HG02840 (cell line): ENCODE data around the gene CAMKK2.
"Not testable (repeated sequence)": the region's sequence is repeated elsewhere in the genome, so short reads cannot be mapped to it uniquely, and the experiment has no call there.

ENCODE experiments used
- ATAC-seq: cut with Tn5 transposase; IDR thresholded peaks from one replicate; pipeline ENCODE4 v1.9.1; 2021; ENCODE audit warnings: mild to moderate bottlenecking, moderate library complexity, moderate number of reproducible peaks; ENCODE audit not compliant: unreplicated experiment, low FRiP score

Gene CAMKK2

GRCh38 chr12:121296618-121297434 is at the start of gene CAMKK2:
CAMKK2 (minus strand) TSS chr12:121296709; CDS start chr12:121274526, 22,183 bp downstream.
- peak; percentile 73 for ATAC-seq

- ATAC-seq, result no peak
Measured at GRCh38 chr12:121345151-121345815, 48.8 kb upstream of the CAMKK2 start.

- ATAC-seq, result no peak
Measured at GRCh38 chr12:121344506-121344905, 48.0 kb upstream of the CAMKK2 start.

GRCh38 chr12:121337416-121337815 is 40.9 kb upstream of the CAMKK2 start:
- no peak for ATAC-seq

GRCh38 chr12:121334513-121335343 is 38.2 kb upstream of the CAMKK2 start:
- ATAC-seq, result no peak

GRCh38 chr12:121333747-121334146 is 37.2 kb upstream of the CAMKK2 start:
- no peak for ATAC-seq

GRCh38 chr12:121331248-121331647 is 34.7 kb upstream of the CAMKK2 start:
- ATAC-seq, result no peak

- no peak for ATAC-seq
Measured at GRCh38 chr12:121330692-121331091, 34.2 kb upstream of the CAMKK2 start.

GRCh38 chr12:121330195-121330594 is 33.7 kb upstream of the CAMKK2 start:
- no peak for ATAC-seq

GRCh38 chr12:121328620-121329019 is 32.1 kb upstream of the CAMKK2 start:
- ATAC-seq, result no peak

GRCh38 chr12:121326996-121327674 is 30.6 kb upstream of the CAMKK2 start:
- ATAC-seq, result no peak

- no peak for ATAC-seq
Measured at GRCh38 chr12:121325922-121326396, 29.4 kb upstream of the CAMKK2 start.

GRCh38 chr12:121323908-121324307 is 27.4 kb upstream of the CAMKK2 start:
- ATAC-seq, result no peak

GRCh38 chr12:121318121-121318520 is 21.6 kb upstream of the CAMKK2 start:
- ATAC-seq, result no peak

- no peak for ATAC-seq
Measured at GRCh38 chr12:121314431-121314830, 17.9 kb upstream of the CAMKK2 start.

GRCh38 chr12:121310231-121310630 is 13.7 kb upstream of the CAMKK2 start:
- ATAC-seq, result not testable (repeated sequence)

- ATAC-seq, result not testable (repeated sequence)
Measured at GRCh38 chr12:121307397-121307796, 10.9 kb upstream of the CAMKK2 start.

- ATAC-seq, result no peak
Measured at GRCh38 chr12:121304306-121304705, 7.8 kb upstream of the CAMKK2 start.

GRCh38 chr12:121301876-121302275 is 5.4 kb upstream of the CAMKK2 start:
- no peak for ATAC-seq
